ENCODE data around the gene NPW.
A peak's percentile ranks its signal among the peaks of the same experiment; 100 is the strongest.

DNA sequence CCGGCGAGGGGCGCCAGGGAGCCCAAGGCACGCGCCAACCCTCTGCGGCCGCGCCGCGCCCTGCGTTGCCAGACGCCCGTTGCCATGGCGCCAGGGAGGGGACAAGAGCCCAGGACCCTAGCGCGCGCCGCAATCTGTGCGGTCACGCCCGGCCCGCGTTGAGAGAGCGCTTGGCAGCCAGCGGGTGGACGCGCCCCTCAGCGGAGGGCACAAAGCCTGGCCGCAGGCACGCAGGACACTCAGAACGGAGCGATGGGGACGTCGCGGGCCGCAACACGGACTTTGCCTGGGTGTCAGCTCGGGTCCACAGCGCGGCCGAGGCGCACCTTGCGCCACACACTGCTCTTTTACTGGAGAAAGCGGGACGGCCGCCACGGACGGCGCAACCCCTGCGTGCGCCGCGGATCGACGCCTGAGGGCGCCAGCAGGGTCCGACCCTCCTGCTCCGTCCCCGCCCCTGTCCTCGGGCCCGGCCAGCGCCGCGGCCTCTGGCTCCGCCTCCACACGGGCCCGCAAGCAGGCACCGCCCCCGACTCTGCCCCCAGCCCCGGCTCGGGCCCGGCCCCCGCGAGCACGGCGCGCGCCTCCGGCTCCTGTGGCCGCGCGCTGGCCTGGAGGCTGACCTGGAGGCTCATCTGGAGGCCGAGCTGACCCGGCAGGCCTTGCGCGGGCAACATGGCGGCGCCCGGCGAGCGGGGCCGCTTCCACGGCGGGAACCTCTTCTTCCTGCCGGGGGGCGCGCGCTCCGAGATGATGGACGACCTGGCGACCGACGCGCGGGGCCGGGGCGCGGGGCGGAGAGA is 35.8 kb upstream of the NPW start, which contains the start of gene GFER:
- TF ChIP-seq, protein P1, sequence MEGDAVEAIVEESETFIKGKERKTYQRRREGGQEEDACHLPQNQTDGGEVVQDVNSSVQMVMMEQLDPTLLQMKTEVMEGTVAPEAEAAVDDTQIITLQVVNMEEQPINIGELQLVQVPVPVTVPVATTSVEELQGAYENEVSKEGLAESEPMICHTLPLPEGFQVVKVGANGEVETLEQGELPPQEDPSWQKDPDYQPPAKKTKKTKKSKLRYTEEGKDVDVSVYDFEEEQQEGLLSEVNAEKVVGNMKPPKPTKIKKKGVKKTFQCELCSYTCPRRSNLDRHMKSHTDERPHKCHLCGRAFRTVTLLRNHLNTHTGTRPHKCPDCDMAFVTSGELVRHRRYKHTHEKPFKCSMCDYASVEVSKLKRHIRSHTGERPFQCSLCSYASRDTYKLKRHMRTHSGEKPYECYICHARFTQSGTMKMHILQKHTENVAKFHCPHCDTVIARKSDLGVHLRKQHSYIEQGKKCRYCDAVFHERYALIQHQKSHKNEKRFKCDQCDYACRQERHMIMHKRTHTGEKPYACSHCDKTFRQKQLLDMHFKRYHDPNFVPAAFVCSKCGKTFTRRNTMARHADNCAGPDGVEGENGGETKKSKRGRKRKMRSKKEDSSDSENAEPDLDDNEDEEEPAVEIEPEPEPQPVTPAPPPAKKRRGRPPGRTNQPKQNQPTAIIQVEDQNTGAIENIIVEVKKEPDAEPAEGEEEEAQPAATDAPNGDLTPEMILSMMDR (IDR thresholded peaks at IDR 0.05) = no peak
- peak in 2 of 3 donors; percentile 33 to 34 for TF ChIP-seq POLR2AphosphoS5 (IDR thresholded peaks at IDR 0.05)

Measured in breast epithelium (tissue), 3 donors.